Kidney capillary endothelial cell (primary cell): Measurements from ENCODE around the gene PGS1.
A peak's percentile ranks its signal among the peaks of the same experiment; 100 is the strongest.

ENCODE experiments used
- DNase-seq: peaks from one replicate; pipeline ENCODE4 v3.0.0-alpha.2; 2018; ENCODE audit warnings: low spot score

Gene PGS1

GRCh38 chr17:78365561-78366108, 12.8 kb upstream of the PGS1 start:
- no peak for DNase-seq

GRCh38 chr17:78366109-78366848, 12.2 kb upstream of the PGS1 start:
- DNase-seq = no peak

GRCh38 chr17:78367193-78367592, 11.3 kb upstream of the PGS1 start:
- DNase-seq = no peak

DNA sequence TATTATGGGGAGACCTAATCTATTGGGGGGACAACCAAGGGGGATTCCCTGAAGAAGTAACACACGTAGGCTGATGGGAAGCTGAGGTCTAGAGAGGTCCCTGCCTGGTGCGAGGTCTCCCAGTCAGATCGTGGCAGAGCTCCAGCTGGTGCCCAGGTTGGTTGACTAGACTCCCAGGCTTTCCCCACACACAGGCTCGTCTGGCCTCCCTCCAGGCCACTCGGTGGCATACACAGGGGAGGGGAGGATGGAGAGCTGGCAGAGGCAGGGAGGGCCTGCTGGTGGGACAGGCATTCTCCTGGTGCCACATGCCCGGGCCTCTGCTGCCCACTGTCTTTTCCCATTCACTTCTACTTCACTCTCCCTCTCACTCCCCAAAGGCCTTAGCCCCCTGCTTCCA, 10.1 kb upstream of the PGS1 start:
- no peak for DNase-seq

DNA sequence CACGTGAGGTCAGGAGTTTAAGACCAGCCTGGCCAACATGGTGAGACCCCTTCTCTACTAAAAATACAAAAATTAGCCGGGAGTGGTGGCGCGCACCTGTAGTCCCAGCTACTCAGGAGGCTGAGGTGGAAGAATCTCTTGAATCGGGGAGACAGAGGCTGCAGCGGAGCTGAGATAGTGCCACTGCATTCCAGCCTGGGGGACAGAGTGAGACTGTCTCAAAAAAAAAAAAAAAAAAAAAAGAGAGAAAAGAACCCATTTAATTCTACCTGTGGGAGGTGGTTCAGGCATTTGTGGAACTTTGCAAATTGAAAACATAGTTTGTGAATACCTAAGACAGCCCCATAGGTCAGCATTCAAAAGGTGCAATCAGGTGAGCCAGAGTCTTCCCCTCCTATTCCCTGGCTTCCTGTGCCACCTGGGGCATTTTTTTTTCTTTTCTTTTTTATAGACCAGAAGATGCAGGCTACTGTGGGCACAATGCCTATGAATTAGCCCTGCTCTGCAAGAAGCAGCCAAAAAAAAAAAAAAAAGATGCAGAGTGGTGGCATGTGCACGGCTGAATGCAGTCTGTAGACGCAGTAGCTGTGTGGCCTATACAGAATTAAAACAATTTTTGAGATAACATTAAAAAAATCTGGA, 9.5 kb upstream of the PGS1 start:
- DNase-seq = no peak

DNA sequence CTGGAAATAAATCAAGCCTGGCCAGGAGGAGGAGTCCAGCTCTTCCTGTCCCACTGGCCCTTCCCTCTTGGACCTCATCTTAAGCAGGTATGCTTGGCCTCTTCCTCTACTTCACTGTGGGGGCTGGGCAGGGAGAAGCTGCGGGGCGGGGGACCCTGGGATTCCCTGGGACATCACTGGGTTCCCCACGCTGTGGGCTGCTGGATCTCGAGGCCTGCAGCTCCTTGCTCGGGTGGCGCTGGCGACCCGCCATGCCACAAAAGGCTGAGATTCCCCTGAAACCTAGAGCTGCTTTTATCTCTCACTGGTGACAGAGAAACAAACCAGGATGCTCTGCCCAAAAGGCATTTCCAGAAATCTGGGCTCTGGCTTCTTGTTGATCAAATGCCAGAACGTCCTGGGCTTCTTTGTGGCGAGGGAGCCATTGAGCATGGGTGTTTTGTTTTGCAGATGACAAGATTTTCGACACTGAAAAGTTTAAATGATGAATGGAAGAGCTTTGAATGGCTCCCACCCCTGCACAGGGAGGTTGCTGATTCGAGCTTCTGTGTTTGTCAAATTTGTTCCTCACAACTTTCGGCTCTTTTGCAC, 8.6 kb upstream of the PGS1 start:
- no peak for DNase-seq

DNA sequence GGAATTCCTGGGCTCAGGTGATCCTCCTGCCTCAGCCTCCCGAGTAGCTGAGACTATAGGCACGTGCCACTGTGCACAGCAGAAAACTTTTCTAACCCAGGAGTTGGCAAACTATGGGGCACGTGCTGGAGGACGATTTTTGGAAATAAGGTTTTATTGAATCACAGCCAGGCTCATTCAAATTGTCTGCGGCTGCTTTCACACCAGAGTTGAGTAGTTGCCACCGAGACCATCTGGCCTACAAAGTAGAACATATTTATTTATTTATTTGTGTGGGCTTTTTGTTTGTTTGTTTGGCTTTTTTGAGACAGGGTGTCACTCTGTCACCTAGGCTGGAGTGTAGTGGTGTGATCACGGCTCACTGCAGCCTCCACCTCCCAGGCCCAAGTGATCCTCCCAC, 7.4 kb upstream of the PGS1 start:
- DNase-seq = no peak

DNA sequence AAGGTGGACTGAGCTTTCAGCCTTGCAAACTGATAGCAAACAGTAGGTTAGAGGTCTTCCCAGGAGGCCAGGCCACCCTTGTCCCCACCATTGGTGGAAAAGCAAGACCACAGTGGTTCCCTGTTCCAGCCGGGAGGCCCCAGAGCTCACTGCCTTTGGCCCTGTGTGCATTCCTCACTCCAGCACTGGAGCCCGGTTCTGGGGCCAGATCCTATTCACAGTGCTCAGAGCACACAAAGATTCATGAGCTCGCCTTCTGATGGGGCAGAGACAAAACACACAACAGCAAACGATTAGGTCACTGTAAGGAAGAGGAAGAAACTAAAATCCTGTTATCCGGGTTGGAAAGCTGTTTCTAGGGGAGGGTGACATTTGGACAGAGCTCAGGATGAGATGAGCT, 5.6 kb upstream of the PGS1 start:
- peak; percentile 46 for DNase-seq

GRCh38 chr17:78374189-78374588, 4.3 kb upstream of the PGS1 start:
- no peak for DNase-seq

DNA sequence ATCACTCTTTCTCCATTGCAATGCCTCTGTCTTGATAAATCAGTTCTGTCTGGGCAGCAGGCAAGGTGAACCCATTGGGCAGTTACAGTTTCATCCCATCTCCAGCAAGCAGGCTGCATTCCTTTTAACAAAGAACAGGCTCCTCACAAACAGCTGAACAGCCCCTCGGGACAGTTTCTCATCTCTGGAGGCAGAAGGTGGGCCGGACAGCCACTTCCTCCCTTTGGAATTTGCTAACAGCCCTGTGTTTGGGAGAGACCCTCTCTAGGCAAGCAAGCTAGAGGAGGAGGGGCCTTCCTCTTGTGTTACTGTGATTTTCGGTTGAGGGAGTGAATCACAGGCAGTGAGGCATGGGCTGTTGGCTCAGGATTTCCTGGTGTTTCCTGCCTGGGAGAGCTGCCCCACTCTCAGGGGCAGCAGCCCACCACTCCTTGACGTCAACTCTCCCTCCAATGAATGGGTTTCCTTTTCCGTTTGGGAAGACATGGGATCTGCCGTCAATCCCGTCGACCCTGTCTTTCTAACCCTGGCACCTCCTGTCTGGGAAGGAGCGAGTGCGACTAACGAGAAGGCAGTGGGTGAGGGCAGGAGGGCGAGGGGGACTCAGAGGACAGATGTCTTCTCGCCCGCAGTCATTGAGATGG, 3.7 kb upstream of the PGS1 start:
- peak; percentile 99 for DNase-seq

DNA sequence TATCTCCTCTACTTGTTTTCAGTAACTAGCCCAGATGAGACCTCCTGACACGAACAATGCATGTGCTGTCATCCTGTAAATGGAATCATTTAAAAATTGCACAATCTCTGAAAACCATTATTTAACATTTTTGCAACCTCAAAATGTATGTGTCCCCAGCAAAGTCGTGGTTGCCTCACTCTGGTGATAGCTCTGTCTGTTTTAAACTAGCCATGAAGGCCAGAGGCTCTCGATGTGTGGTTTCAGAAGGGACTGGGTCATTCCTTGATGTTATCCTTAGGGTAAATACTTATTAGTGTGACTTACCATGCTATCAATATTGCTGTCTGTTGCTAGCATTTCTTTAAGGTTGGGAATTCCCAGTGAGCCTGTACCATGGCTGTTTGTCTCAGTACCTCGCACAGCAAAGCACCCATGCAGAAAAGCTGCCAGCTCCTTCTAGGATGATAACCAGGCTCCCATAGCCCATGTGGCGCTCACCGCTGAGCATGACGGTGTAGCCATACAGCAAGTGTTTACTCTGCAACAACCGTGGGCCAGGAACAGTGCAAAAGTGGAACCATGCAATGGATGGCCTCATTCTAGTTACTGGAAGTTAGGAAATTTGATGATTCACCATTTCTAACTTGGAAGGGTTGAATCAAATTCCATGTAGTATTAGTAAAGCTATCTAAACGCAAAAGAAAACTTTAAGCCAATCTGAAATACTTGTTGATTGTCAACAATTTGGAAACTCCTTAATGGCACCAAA, 2.9 kb upstream of the PGS1 start:
- DNase-seq = peak; percentile 56

DNA sequence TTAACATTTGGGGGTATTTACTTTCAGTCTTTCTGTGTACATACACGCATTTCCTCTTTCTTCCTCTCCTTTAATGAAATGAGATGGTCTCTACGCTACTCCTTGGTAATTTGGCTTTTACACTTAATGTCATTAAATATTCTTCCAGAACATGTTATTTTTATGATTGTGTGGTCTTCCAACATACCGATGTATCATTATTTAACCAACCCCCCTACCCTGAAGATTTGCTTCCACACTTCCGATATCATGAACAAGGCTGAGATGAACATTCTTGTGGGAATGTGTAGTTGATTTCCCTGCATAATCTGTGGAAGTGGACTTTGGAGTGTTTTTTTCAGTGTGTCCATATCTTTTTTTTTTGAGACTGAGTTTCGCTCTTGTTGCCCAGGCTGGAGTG, 2.3 kb upstream of the PGS1 start:
- DNase-seq = no peak

DNA sequence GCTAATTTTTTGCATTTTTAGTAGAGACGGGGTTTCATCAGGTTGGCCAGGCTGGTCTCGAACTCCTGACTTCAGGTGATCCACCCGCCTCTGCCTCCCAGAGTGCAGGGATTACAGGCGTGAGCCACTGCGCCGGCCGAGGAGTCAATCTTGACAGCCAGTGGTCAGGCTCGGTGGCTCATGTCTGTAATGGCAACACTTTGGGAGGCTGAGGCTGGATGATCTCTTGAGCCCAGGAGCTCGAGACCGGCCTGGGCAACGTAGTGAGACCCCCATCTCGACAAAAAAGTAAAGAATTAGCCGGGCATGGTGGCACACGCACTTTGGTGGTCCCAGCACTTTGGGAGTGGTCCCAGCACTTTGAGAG, 608 bp upstream of the PGS1 start:
- no peak for DNase-seq

- peak; percentile 92 for DNase-seq
These were observed 662 bp downstream of the PGS1 start for GRCh38 chr17:78379131-78379491.

DNA sequence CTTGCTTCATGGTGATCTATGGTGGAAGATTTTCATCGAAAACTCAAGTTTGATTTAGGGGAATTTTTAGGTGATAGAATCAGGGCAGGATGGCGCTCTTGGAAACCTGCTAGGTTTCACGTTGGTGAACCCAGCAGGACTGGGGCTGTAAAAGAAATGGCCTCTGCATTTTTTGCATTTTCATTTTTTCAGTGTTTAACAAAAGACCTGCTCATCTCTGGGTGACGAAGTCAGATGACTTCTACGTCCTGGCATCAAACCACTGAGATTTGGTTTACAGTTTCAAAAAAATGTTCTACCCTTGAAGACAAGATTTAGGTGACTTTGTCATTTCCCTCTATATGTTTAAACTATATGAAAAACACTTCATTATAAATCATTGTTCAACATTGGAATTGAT, 1.9 kb downstream of the PGS1 start:
- no peak for DNase-seq

DNA sequence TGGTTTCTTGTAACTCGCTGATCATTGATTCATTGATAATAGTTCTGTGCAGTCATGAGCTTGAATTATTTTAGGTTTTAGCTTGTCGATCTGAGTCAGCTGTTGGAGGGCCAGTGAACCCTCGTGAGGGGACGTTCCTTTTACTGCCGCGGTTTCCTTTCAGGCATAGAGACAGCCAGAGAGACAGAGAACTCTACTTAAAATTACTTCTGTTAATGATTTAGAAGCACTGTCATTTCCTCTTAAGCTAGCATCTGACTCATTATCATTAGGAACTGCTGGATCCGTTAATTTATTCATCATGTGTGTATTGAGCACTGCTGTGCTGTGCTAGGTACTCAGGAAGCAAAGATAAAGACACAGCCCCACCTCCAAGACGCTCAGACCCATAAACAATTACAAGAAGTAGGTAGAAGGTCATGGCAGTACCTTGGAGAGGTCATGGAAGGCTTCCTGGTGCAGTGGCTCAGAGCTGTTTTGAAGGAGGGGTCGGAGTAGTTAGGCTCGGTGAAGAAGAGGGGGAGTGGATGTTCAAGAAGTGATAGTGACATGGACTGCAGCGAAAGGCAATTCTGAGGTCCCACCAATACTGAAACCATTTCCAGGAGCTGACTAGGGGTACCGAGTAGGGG, 3.3 kb downstream of the PGS1 start:
- DNase-seq = peak; percentile 76

DNA sequence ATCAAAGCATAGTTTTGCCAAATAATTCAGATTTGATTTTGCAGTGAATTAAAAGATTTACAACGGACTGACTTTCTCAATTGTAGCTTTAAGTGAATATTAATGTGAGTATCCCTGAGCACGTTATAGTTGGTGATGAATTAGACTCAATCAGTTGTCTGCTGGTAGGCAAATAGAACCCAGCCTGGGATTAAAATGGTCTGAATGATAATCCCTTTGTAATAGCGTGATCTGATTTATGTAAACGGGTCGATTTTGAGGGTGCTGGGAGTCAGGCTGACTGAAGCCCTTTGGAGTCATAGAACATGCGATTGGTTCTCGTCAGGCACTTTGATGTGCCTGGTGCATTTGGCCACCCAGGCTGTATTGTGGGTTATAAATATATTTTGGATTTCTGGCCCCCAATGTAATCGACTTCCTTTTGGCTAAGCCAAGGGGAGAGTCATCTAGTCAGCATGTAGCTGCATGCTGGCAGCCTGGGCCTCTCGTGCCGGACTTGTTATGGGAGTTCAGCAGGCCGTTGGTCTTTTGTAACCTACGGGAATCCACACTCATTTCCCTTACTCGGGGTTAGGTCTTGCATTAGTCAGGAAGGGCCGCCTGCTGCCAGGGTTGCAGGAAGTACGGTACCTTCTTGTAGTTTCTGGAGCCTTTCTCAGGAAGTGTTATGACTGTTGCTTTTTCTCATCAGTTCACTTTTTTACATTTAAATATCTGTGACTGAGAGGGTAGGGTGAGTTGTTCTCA, 5.4 kb downstream of the PGS1 start:
- DNase-seq = peak; percentile 97

GRCh38 chr17:78384479-78385175, 6.2 kb downstream of the PGS1 start:
- no peak for DNase-seq

- DNase-seq = no peak
These were observed 9.8 kb downstream of the PGS1 start for GRCh38 chr17:78387977-78388941.
